ENCODE results near the gene SLC25A30. TPM values are rescaled to one million over a fixed set of nuclear protein-coding genes. Genes with fewer than 3 reads are reported as not detected.
A peak's percentile ranks its signal among the peaks of the same experiment; 100 is the strongest.

SLC25A30 gene
- total RNA-seq, 2 donors from 2014 or later = 32.6 to 38.4 TPM

GRCh38 chr13:45416516-45417128, 1.6 kb downstream of the SLC25A30 start:
- no peaks in the 10 kb centered on the region for H3K36me3 ChIP-seq
- TF ChIP-seq CTCF (IDR thresholded peaks at IDR 0.05) = no peak
- peak overlapping the region; percentile 68 to 69 for H3K4me3 ChIP-seq
- H3K27ac ChIP-seq = peak overlapping the region; percentile 91 to 94
- DNase-seq (ENCODE audit: low spot score) = no peak
- no peaks in the 10 kb centered on the region for H3K9me3 ChIP-seq
- H3K27me3 ChIP-seq = no peaks in the 10 kb centered on the region
- H3K4me1 ChIP-seq = peaks cover 0 to 45% of the 10 kb centered on the region in 2 donors

GRCh38 chr13:45415112-45415511, 3.1 kb downstream of the SLC25A30 start:
- Histone ChIP-seq H3K4me1 (peaks cover 0 to 45% of the 10 kb centered on the region in 2 donors), H3K9me3 (no peaks in the 10 kb centered on the region), H3K27me3 (no peaks in the 10 kb centered on the region), H3K36me3 (peaks cover 7% of the 10 kb centered on the region), H3K27ac (peak overlapping the region; percentile 76 to 77), H3K4me3 (peak overlapping the region in 1 of 2 donors; percentile 44)
- TF ChIP-seq CTCF (IDR thresholded peaks at IDR 0.05) = no peak
- no peak for DNase-seq (ENCODE audit: low spot score)

- Histone ChIP-seq H3K27me3 (no peaks in the 10 kb centered on the region), H3K27ac (peak overlapping the region; percentile 76 to 77)
These were observed 4.3 kb downstream of the SLC25A30 start for GRCh38 chr13:45413826-45414307.

GRCh38 chr13:45412274-45413049, 5.7 kb downstream of the SLC25A30 start:
- no peaks in the 10 kb centered on the region for H3K27me3 ChIP-seq
- H3K27ac ChIP-seq = peak overlapping the region; percentile 70 to 77
- H3K36me3 ChIP-seq = peaks cover 32% of the 10 kb centered on the region
- TF ChIP-seq CTCF (IDR thresholded peaks at IDR 0.05) = no peak
- H3K9me3 ChIP-seq = no peaks in the 10 kb centered on the region
- H3K4me3 ChIP-seq = no peak overlapping the region
- H3K4me1 ChIP-seq = peaks cover 0 to 45% of the 10 kb centered on the region in 2 donors
- no peak for DNase-seq (ENCODE audit: low spot score)

More at GRCh38 chr13:45413826-45414307, 4.3 kb downstream of the SLC25A30 start:
- peak overlapping the region in 1 of 2 donors; percentile 44 for H3K4me3 ChIP-seq
- no peaks in the 10 kb centered on the region for H3K9me3 ChIP-seq
- H3K4me1 ChIP-seq = peaks cover 0 to 45% of the 10 kb centered on the region in 2 donors
- no peak for TF ChIP-seq CTCF (IDR thresholded peaks at IDR 0.05)
- DNase-seq (ENCODE audit: low spot score) = no peak
- peaks cover 18% of the 10 kb centered on the region for H3K36me3 ChIP-seq

GRCh38 chr13:45411631-45412030, 6.5 kb downstream of the SLC25A30 start:
- Histone ChIP-seq H3K4me3 (no peak overlapping the region), H3K36me3 (peaks cover 40% of the 10 kb centered on the region), H3K9me3 (no peaks in the 10 kb centered on the region), H3K27me3 (no peaks in the 10 kb centered on the region), H3K27ac (peak overlapping the region; percentile 70 to 77), H3K4me1 (peaks cover 0 to 40% of the 10 kb centered on the region in 2 donors)
- no peak for TF ChIP-seq CTCF (IDR thresholded peaks at IDR 0.05)
- DNase-seq (ENCODE audit: low spot score) = no peak
